Progenitor cell of endocrine pancreas (in vitro differentiated cells): ENCODE measurements around the gene KIAA1549. TPM values are rescaled to one million over a fixed set of nuclear protein-coding genes. Genes with fewer than 3 reads are reported as not detected.

Experiments
- DNase-seq: peaks from one replicate; pipeline ENCODE4 v3.0.0; 2021; ENCODE audit warnings: low spot score; ENCODE audit not compliant: unreplicated experiment
- H3K27ac Mint-ChIP-seq: 2 replicates; pipeline ENCODE4 v1.8.0; 2021; ENCODE audit warnings: mild to moderate bottlenecking, moderate library complexity, mixed read lengths
- H3K27me3 Mint-ChIP-seq: 2 replicates; pipeline ENCODE4 v1.8.0; 2021; ENCODE audit warnings: mixed read lengths
- H3K36me3 Mint-ChIP-seq: 2 replicates; pipeline ENCODE4 v1.8.0; 2022; ENCODE audit warnings: mixed read lengths; ENCODE audit not compliant: insufficient read depth
- H3K4me1 Mint-ChIP-seq: 2 replicates; pipeline ENCODE4 v1.8.0; 2021; ENCODE audit warnings: low read depth, mixed read lengths
- H3K4me3 Mint-ChIP-seq: 2 replicates; pipeline ENCODE4 v1.8.0; 2021; ENCODE audit warnings: low read depth, mild to moderate bottlenecking, moderate library complexity, mixed read lengths
- H3K9me3 Mint-ChIP-seq: 2 replicates; pipeline ENCODE4 v1.8.0; 2021; ENCODE audit warnings: low read depth, mixed read lengths
- CTCF ChIP-seq: fragments of 200-600 bp; sonication (generic); IDR thresholded peaks from one replicate; pipeline ENCODE4 v1.5.0; 2021; ENCODE audit warnings: antibody characterized with exemption, mild to moderate bottlenecking; ENCODE audit not compliant: unreplicated experiment
- total RNA-seq: library from RNA; stranded (reverse); gene quantifications from 2 replicates; pipeline ENCODE4 v1.2.1, GENCODE V29; 2021

The KIAA1549 gene
- total RNA-seq, 1 donor from 2014 or later, result 45.8 TPM

- Mint-ChIP-seq H3K27me3 (no peaks in the 10 kb centered on the region), H3K9me3 (no peaks in the 10 kb centered on the region), H3K27ac (no peak overlapping the region), H3K4me3 (no peak overlapping the region), H3K36me3 (peaks cover 36% of the 10 kb centered on the region), H3K4me1 (peaks cover 10% of the 10 kb centered on the region)
- no peak for TF ChIP-seq CTCF
- no peak for DNase-seq
Measured at GRCh38 chr7:138902161-138902560, 79.0 kb downstream of the KIAA1549 start.

- no peak overlapping the region for H3K4me3 Mint-ChIP-seq
- peak overlapping the region; percentile 47 for H3K27ac Mint-ChIP-seq
- peaks cover 10% of the 10 kb centered on the region for H3K4me1 Mint-ChIP-seq
- TF ChIP-seq CTCF, result no peak
- peaks cover 32% of the 10 kb centered on the region for H3K36me3 Mint-ChIP-seq
- no peaks in the 10 kb centered on the region for H3K27me3 Mint-ChIP-seq
- no peaks in the 10 kb centered on the region for H3K9me3 Mint-ChIP-seq
- DNase-seq, result no peak
Measured at GRCh38 chr7:138900035-138900828, 81.0 kb downstream of the KIAA1549 start.

- Mint-ChIP-seq H3K9me3 (no peaks in the 10 kb centered on the region), H3K4me3 (no peak overlapping the region), H3K27ac (no peak overlapping the region), H3K4me1 (peaks cover 10% of the 10 kb centered on the region), H3K27me3 (no peaks in the 10 kb centered on the region), H3K36me3 (peaks cover 34% of the 10 kb centered on the region)
- TF ChIP-seq CTCF, result no peak
- no peak for DNase-seq
Measured at GRCh38 chr7:138898802-138899201, 82.4 kb downstream of the KIAA1549 start.

- Mint-ChIP-seq H3K27ac (no peak overlapping the region), H3K4me1 (peaks cover 7% of the 10 kb centered on the region), H3K27me3 (no peaks in the 10 kb centered on the region), H3K9me3 (no peaks in the 10 kb centered on the region), H3K4me3 (no peak overlapping the region), H3K36me3 (peaks cover 36% of the 10 kb centered on the region)
- DNase-seq, result no peak
- TF ChIP-seq CTCF, result no peak
Measured at GRCh38 chr7:138898255-138898654, 82.9 kb downstream of the KIAA1549 start.

GRCh38 chr7:138895679-138896078 lies 85.5 kb downstream of the KIAA1549 start:
- Mint-ChIP-seq H3K36me3 (peaks cover 39% of the 10 kb centered on the region), H3K27ac (no peak overlapping the region), H3K27me3 (no peaks in the 10 kb centered on the region), H3K4me3 (no peak overlapping the region), H3K4me1 (peaks cover 4% of the 10 kb centered on the region), H3K9me3 (no peaks in the 10 kb centered on the region)
- TF ChIP-seq CTCF, result no peak
- DNase-seq, result no peak
